HG03571 (cell line): ENCODE measurements around the gene BBS4.

Experiments used
- ATAC-seq: cut with Tn5 transposase; IDR thresholded peaks from one replicate; pipeline ENCODE4 v1.9.1; 2021; ENCODE audit not compliant: unreplicated experiment

The BBS4 gene

GRCh38 chr15:72758182-72758581 lies 72.2 kb downstream of the BBS4 start:
- ATAC-seq: no peak

GRCh38 chr15:72760590-72761260 lies 74.7 kb downstream of the BBS4 start:
- ATAC-seq: no peak

- ATAC-seq: no peak
Measured at GRCh38 chr15:72764656-72765055, 78.6 kb downstream of the BBS4 start.

GRCh38 chr15:72766025-72766424 lies 80.0 kb downstream of the BBS4 start:
- no peak for ATAC-seq

- no peak for ATAC-seq
Measured at GRCh38 chr15:72766780-72767179, 80.8 kb downstream of the BBS4 start.

- no peak for ATAC-seq
Measured at GRCh38 chr15:72770673-72771328, 84.8 kb downstream of the BBS4 start.

GRCh38 chr15:72771329-72771725 lies 85.3 kb downstream of the BBS4 start:
- no peak for ATAC-seq

GRCh38 chr15:72774696-72775383 lies 88.8 kb downstream of the BBS4 start:
- no peak for ATAC-seq

GRCh38 chr15:72778796-72779195 lies 92.8 kb downstream of the BBS4 start:
- ATAC-seq: no peak

- ATAC-seq: no peak
Measured at GRCh38 chr15:72781631-72782030, 95.6 kb downstream of the BBS4 start.

- no peak for ATAC-seq
Measured at GRCh38 chr15:72782274-72783003, 96.4 kb downstream of the BBS4 start.

GRCh38 chr15:72783004-72783639 lies 97.1 kb downstream of the BBS4 start:
- ATAC-seq: peak; percentile 34

GRCh38 chr15:72783640-72784455 lies 97.8 kb downstream of the BBS4 start, which contains the start of gene ADPGK:
Gene ADPGK (minus strand): TSS chr15:72783758. CDS start chr15:72783691, 67 bp downstream.
- ATAC-seq: peak; percentile 68

- ATAC-seq: no peak
Measured at GRCh38 chr15:72784456-72784876, 98.5 kb downstream of the BBS4 start.

GRCh38 chr15:72785432-72785831 lies 99.4 kb downstream of the BBS4 start:
- ATAC-seq: no peak

GRCh38 chr15:72785841-72786240 lies 99.8 kb downstream of the BBS4 start:
- no peak for ATAC-seq

GRCh38 chr15:72786242-72786641 lies 100.2 kb downstream of the BBS4 start:
- no peak for ATAC-seq

- no peak for ATAC-seq
Measured at GRCh38 chr15:72786676-72787345, 100.8 kb downstream of the BBS4 start.

- no peak for ATAC-seq
Measured at GRCh38 chr15:72787526-72787925, 101.5 kb downstream of the BBS4 start.
